Measurements from ENCODE around the gene SPIB. TPM values are rescaled to one million over a fixed set of nuclear protein-coding genes. Genes with fewer than 3 reads are reported as not detected.

Gene SPIB
- total RNA-seq, 2 donors from 2014 or later, result 6.9 TPM; not detected in 1

DNA sequence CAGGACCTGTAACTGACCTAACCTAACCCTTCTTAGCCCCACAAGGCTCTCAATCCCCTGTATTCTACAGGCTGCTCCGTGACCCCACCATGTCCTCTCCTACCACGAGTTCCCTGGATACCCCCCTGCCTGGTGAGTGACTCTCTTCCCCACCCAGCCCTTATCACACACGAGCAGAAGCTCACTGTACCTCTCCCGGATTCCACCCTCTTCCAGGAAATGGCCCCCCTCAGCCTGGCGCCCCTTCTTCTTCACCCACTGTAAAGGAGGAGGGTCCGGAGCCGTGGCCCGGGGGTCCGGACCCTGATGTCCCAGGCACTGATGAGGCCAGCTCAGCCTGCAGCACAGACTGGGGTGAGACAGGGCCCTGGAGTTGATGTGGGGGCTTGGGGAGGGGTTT lies 41.2 kb upstream of the SPIB start:
- Histone ChIP-seq H3K27me3 (no peaks in the 10 kb centered on the region), H3K36me3 (replicated peaks in 1 of 2; ENCODE audit: insufficient read depth in 1 of 2, low read depth in 2 of 2) (peaks cover 0 to 22% of the 10 kb centered on the region in 2 donors), H3K27ac (no peak overlapping the region), H3K4me3 (no peak overlapping the region), H3K9me3 (no peaks in the 10 kb centered on the region), H3K4me1 (peaks cover 4% of the 10 kb centered on the region)
- ATAC-seq (no peak), DNase-seq (peak in 1 of 4 donors; percentile 15)
- 71 to 77% methylated on average over 9 of the region's 9 CpGs for WGBS, 2 donors
- TF ChIP-seq POLR2A (IDR thresholded peaks at IDR 0.05), result no peak
- TF ChIP-seq, protein P1, sequence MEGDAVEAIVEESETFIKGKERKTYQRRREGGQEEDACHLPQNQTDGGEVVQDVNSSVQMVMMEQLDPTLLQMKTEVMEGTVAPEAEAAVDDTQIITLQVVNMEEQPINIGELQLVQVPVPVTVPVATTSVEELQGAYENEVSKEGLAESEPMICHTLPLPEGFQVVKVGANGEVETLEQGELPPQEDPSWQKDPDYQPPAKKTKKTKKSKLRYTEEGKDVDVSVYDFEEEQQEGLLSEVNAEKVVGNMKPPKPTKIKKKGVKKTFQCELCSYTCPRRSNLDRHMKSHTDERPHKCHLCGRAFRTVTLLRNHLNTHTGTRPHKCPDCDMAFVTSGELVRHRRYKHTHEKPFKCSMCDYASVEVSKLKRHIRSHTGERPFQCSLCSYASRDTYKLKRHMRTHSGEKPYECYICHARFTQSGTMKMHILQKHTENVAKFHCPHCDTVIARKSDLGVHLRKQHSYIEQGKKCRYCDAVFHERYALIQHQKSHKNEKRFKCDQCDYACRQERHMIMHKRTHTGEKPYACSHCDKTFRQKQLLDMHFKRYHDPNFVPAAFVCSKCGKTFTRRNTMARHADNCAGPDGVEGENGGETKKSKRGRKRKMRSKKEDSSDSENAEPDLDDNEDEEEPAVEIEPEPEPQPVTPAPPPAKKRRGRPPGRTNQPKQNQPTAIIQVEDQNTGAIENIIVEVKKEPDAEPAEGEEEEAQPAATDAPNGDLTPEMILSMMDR (IDR thresholded peaks at IDR 0.05), result no peak
- intact Hi-C loops (cut with DNase I), result no loop called here

DNA sequence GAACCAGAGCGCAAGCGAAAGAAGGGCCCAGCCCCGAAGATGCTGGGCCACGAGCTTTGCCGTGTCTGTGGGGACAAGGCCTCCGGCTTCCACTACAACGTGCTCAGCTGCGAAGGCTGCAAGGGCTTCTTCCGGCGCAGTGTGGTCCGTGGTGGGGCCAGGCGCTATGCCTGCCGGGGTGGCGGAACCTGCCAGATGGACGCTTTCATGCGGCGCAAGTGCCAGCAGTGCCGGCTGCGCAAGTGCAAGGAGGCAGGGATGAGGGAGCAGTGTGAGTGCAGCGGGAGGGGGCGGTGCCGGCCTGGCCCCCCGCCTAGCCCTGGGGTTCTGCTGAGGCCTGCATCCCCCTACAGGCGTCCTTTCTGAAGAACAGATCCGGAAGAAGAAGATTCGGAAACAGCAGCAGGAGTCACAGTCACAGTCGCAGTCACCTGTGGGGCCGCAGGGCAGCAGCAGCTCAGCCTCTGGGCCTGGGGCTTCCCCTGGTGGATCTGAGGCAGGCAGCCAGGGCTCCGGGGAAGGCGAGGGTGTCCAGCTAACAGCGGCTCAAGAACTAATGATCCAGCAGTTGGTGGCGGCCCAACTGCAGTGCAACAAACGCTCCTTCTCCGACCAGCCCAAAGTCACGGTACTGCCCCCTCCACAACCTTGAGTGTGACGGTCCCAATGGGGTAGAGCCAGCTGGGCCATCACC lies 40.4 kb upstream of the SPIB start:
- Histone ChIP-seq H3K36me3 (replicated peaks in 1 of 2; ENCODE audit: insufficient read depth in 1 of 2, low read depth in 2 of 2) (peaks cover 0 to 23% of the 10 kb centered on the region in 2 donors), H3K9me3 (no peaks in the 10 kb centered on the region), H3K27ac (no peak overlapping the region), H3K4me1 (peaks cover 7% of the 10 kb centered on the region), H3K27me3 (no peaks in the 10 kb centered on the region), H3K4me3 (no peak overlapping the region)
- DNase-seq, result no peak
- intact Hi-C loops (cut with DNase I), result no loop called here
- 93 to 95% methylated on average over 11 to 36 of the region's 36 CpGs for WGBS, 2 donors
- TF ChIP-seq, protein P1 (IDR thresholded peaks at IDR 0.05), result no peak
- TF ChIP-seq POLR2A (IDR thresholded peaks at IDR 0.05), result no peak
- ATAC-seq, result no peak

DNA sequence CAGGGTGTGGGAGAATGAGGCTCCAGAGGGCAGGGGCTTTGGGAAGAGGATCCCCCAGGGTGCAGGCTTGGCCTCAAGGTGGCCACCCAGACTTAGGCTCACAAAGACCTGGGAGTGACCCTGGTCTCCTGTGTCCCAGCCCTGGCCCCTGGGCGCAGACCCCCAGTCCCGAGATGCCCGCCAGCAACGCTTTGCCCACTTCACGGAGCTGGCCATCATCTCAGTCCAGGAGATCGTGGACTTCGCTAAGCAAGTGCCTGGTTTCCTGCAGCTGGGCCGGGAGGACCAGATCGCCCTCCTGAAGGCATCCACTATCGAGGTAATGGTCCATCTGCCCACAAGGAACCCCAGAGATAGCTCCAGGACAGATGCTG lies 39.9 kb upstream of the SPIB start:
- no peak for ATAC-seq
- H3K4me3 ChIP-seq, result no peak overlapping the region
- H3K4me1 ChIP-seq, result peaks cover 12% of the 10 kb centered on the region
- peaks cover 0 to 23% of the 10 kb centered on the region in 2 donors for H3K36me3 ChIP-seq (replicated peaks in 1 of 2; ENCODE audit: insufficient read depth in 1 of 2, low read depth in 2 of 2)
- no peaks in the 10 kb centered on the region for H3K27me3 ChIP-seq
- TF ChIP-seq, protein P1 (IDR thresholded peaks at IDR 0.05), result no peak
- no peak for TF ChIP-seq POLR2A (IDR thresholded peaks at IDR 0.05)
- no peak overlapping the region for H3K27ac ChIP-seq
- no peak for DNase-seq
- WGBS, 2 donors, result 92 to 93% methylated on average over 3 to 10 of the region's 10 CpGs
- intact Hi-C loops (cut with DNase I), result no loop called here
- H3K9me3 ChIP-seq, result no peaks in the 10 kb centered on the region

DNA sequence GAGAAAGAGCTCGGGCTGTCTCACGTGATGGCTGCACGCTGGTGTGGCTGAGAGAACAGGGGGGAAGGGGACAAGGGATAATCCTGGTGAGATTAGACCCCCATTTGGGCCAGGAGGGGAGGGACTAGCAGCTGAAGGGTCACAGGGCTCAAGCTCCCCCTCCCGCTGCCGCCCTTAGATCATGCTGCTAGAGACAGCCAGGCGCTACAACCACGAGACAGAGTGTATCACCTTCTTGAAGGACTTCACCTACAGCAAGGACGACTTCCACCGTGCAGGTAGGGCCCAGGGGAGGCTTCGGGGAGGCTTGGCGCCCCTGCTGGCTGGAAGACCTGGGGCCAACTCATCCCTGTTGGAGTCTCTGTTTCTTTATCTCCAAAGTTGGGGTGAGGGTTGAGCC lies 39.1 kb upstream of the SPIB start:
- no peaks in the 10 kb centered on the region for H3K9me3 ChIP-seq
- no peak for TF ChIP-seq POLR2A (IDR thresholded peaks at IDR 0.05)
- TF ChIP-seq, protein P1 (IDR thresholded peaks at IDR 0.05), result no peak
- no peaks in the 10 kb centered on the region for H3K27me3 ChIP-seq
- H3K27ac ChIP-seq, result no peak overlapping the region
- no peak overlapping the region for H3K4me3 ChIP-seq
- 87 to 90% methylated on average over 9 to 11 of the region's 11 CpGs for WGBS, 2 donors
- H3K36me3 ChIP-seq (replicated peaks in 1 of 2; ENCODE audit: insufficient read depth in 1 of 2, low read depth in 2 of 2), result peaks cover 0 to 23% of the 10 kb centered on the region in 2 donors
- H3K4me1 ChIP-seq, result peaks cover 13% of the 10 kb centered on the region
- DNase-seq (no peak), ATAC-seq (no peak)
- intact Hi-C loops (cut with DNase I), result no loop called here

DNA sequence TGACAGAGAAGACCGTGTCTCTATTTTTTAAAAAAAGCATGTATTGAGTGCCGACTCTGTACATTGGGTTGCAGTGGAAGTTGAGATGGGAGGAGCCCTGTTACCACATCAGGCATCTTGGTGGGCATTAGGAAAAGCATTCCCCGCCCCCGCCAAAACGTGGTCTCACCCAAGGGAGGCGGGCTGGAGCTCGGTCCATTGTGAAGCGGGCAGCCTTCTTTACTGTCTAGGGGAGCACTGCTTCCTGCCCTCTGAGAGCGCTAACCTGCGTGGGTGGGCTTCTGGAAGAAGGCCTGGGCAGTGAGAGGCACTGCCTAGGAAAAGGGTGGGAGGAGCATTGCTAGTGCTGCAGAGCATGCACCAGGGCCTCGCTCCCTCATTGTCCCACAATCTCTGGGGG lies 38.6 kb upstream of the SPIB start:
- Histone ChIP-seq H3K27me3 (no peaks in the 10 kb centered on the region), H3K4me3 (no peak overlapping the region), H3K36me3 (replicated peaks in 1 of 2; ENCODE audit: insufficient read depth in 1 of 2, low read depth in 2 of 2) (peaks cover 0 to 23% of the 10 kb centered on the region in 2 donors), H3K4me1 (peaks cover 18% of the 10 kb centered on the region), H3K9me3 (no peaks in the 10 kb centered on the region), H3K27ac (no peak overlapping the region)
- DNase-seq (no peak), ATAC-seq (no peak)
- TF ChIP-seq, protein P1 (IDR thresholded peaks at IDR 0.05), result no peak
- TF ChIP-seq POLR2A (IDR thresholded peaks at IDR 0.05), result no peak
- intact Hi-C loops (cut with DNase I), result no loop called here
- 76 to 85% methylated on average over 7 to 11 of the region's 11 CpGs for WGBS, 2 donors
